GM18502 (cell line): Measurements from ENCODE around the gene NCOA7.
"Not testable (repeated sequence)": the region's sequence is repeated elsewhere in the genome, so short reads cannot be mapped to it uniquely, and the experiment has no call there.

Experiments used
- ATAC-seq: cut with Tn5 transposase; IDR thresholded peaks from one replicate; pipeline ENCODE4 v1.9.1; 2021; ENCODE audit warnings: mild to moderate bottlenecking; ENCODE audit not compliant: unreplicated experiment, poor library complexity

Gene NCOA7

GRCh38 chr6:125789576-125790357 is 993 bp upstream of the NCOA7 start:
- peak; percentile 35 for ATAC-seq

- peak; percentile 34 for ATAC-seq
Observed at GRCh38 chr6:125791151-125791819, 525 bp downstream of the NCOA7 start.

- ATAC-seq, result no peak
Observed at GRCh38 chr6:125791820-125792165, 1.0 kb downstream of the NCOA7 start.

- no peak for ATAC-seq
Observed at GRCh38 chr6:125792172-125792571, 1.4 kb downstream of the NCOA7 start.

GRCh38 chr6:125792680-125793079 is 1.9 kb downstream of the NCOA7 start:
- no peak for ATAC-seq

- no peak for ATAC-seq
Observed at GRCh38 chr6:125793280-125793679, 2.5 kb downstream of the NCOA7 start.

- no peak for ATAC-seq
Observed at GRCh38 chr6:125793863-125794262, 3.1 kb downstream of the NCOA7 start.

- ATAC-seq, result no peak
Observed at GRCh38 chr6:125794342-125795137, 3.8 kb downstream of the NCOA7 start.

- no peak for ATAC-seq
Observed at GRCh38 chr6:125795301-125795700, 4.5 kb downstream of the NCOA7 start.

GRCh38 chr6:125797120-125797885 is 6.5 kb downstream of the NCOA7 start:
- ATAC-seq, result no peak

- no peak for ATAC-seq
Observed at GRCh38 chr6:125797886-125798444, 7.2 kb downstream of the NCOA7 start.

GRCh38 chr6:125798734-125799508 is 8.2 kb downstream of the NCOA7 start:
- ATAC-seq, result peak; percentile 84

GRCh38 chr6:125802383-125802782 is 11.6 kb downstream of the NCOA7 start:
- peak; percentile 28 for ATAC-seq

- peak; percentile 22 for ATAC-seq
Observed at GRCh38 chr6:125802943-125803377, 12.2 kb downstream of the NCOA7 start.

- peak; percentile 64 for ATAC-seq
Observed at GRCh38 chr6:125804264-125804663, 13.5 kb downstream of the NCOA7 start.

- ATAC-seq, result not testable (repeated sequence)
Observed at GRCh38 chr6:125804866-125805425, 14.2 kb downstream of the NCOA7 start.

- no peak for ATAC-seq
Observed at GRCh38 chr6:125806813-125807212, 16.1 kb downstream of the NCOA7 start.

GRCh38 chr6:125807293-125807692 is 16.5 kb downstream of the NCOA7 start:
- ATAC-seq, result peak; percentile 49

GRCh38 chr6:125808060-125808459 is 17.3 kb downstream of the NCOA7 start:
- peak; percentile 23 for ATAC-seq
